GM19238 (cell line): Measurements from ENCODE around the gene CAPN14.

Experiments
- DNase-seq: peaks from one replicate; pipeline ENCODE4 v3.0.0; 2011; ENCODE audit warnings: low spot score; ENCODE audit not compliant: insufficient read length

The CAPN14 gene

GRCh38 chr2:31141443-31142085 lies 75.8 kb downstream of the CAPN14 start:
- DNase-seq: no peak

GRCh38 chr2:31140151-31140550 lies 77.2 kb downstream of the CAPN14 start:
- no peak for DNase-seq

- DNase-seq: no peak
Observed at GRCh38 chr2:31139671-31140070, 77.6 kb downstream of the CAPN14 start.

- peak; percentile 37 for DNase-seq
Observed at GRCh38 chr2:31138037-31138962, 79.0 kb downstream of the CAPN14 start, which contains the start of gene GALNT14. TSS of gene GALNT14 (minus strand) at chr2:31138440. CDS start at chr2:31138086, 354 bp downstream.

GRCh38 chr2:31137211-31138036 lies 79.9 kb downstream of the CAPN14 start:
- no peak for DNase-seq

- no peak for DNase-seq
Observed at GRCh38 chr2:31136732-31137131, 80.6 kb downstream of the CAPN14 start.

GRCh38 chr2:31136000-31136399 lies 81.3 kb downstream of the CAPN14 start:
- DNase-seq: no peak

- no peak for DNase-seq
Observed at GRCh38 chr2:31134480-31134879, 82.8 kb downstream of the CAPN14 start.

GRCh38 chr2:31132786-31133185 lies 84.5 kb downstream of the CAPN14 start:
- no peak for DNase-seq

- no peak for DNase-seq
Observed at GRCh38 chr2:31131871-31132270, 85.4 kb downstream of the CAPN14 start.

- no peak for DNase-seq
Observed at GRCh38 chr2:31129375-31130171, 87.7 kb downstream of the CAPN14 start.

GRCh38 chr2:31127931-31128330 lies 89.4 kb downstream of the CAPN14 start:
- no peak for DNase-seq

GRCh38 chr2:31125918-31126695 lies 91.2 kb downstream of the CAPN14 start:
- DNase-seq: no peak

- no peak for DNase-seq
Observed at GRCh38 chr2:31124904-31125303, 92.4 kb downstream of the CAPN14 start.
